Measurements from ENCODE around the gene TIPARP. TPM values are rescaled to one million over a fixed set of nuclear protein-coding genes. Genes with fewer than 3 reads are reported as not detected.

TIPARP gene
- total and polyA plus RNA-seq, 4 donors: 4.4 to 13.6 (median 8.8) TPM

- TF ChIP-seq CTCF (IDR thresholded peaks at IDR 0.05; ENCODE audit: low read depth, low read length, missing input control): no peak
- no peak for TF ChIP-seq MAX (IDR thresholded peaks at IDR 0.05)
- TF ChIP-seq SP1 (IDR thresholded peaks at IDR 0.05): peak; percentile 62
- peak in 1 of 2 donors; percentile 43 for TF ChIP-seq RAD21 (IDR thresholded peaks at IDR 0.05)
- TF ChIP-seq TAF1 (conservative IDR thresholded peaks at IDR 0.05): no peak
Observed at GRCh38 chr3:156749244-156749643, 74.9 kb downstream of the TIPARP start (continued).

GRCh38 chr3:156750191-156750873 lies 75.9 kb downstream of the TIPARP start:
- TF ChIP-seq ZBTB33 (IDR thresholded peaks at IDR 0.05) (no peak), HNF4A (conservative IDR thresholded peaks at IDR 0.05) (no peak), TAF1 (conservative IDR thresholded peaks at IDR 0.05) (no peak), RAD21 (IDR thresholded peaks at IDR 0.05) (no peak), FOXA1 (IDR thresholded peaks at IDR 0.05) (no peak), RXRA (IDR thresholded peaks at IDR 0.05) (no peak), MAX (IDR thresholded peaks at IDR 0.05) (no peak), GABPA (IDR thresholded peaks at IDR 0.05 in 1 of 2, conservative IDR thresholded peaks at IDR 0.05 in 1 of 2) (no peak), YY1 (IDR thresholded peaks at IDR 0.05) (no peak), JUND (IDR thresholded peaks at IDR 0.05) (no peak), FOXA2 (IDR thresholded peaks at IDR 0.05) (no peak), ATF3 (IDR thresholded peaks at IDR 0.05) (no peak), EGR1 (IDR thresholded peaks at IDR 0.05; ENCODE audit: low read depth in 2 of 2) (no peak), REST (IDR thresholded peaks at IDR 0.05) (no peak)
- Histone ChIP-seq H3K4me3 (ENCODE audit: low read depth in 1 of 3, low read length in 3 of 3) (no peak overlapping the region), H3K9me3 (ENCODE audit: control insufficient read depth in 4 of 4, low read length in 3 of 4) (peaks cover 0 to 1% (median 0%) of the 10 kb centered on the region in 4 donors), H3K27ac (ENCODE audit: low read depth in 1 of 2, low read length in 2 of 2) (no peak overlapping the region), H3K27me3 (ENCODE audit: control insufficient read depth in 4 of 4, insufficient read depth in 4 of 4, low read length in 3 of 4) (no peaks in the 10 kb centered on the region), H3K36me3 (ENCODE audit: control insufficient read depth in 4 of 4, insufficient read depth in 3 of 4, low read depth in 1 of 4, low read length in 3 of 4) (no peaks in the 10 kb centered on the region), H3K4me1 (ENCODE audit: control insufficient read depth in 4 of 4, insufficient read depth in 4 of 4, low read length in 3 of 4) (no peaks in the 10 kb centered on the region), H3K9ac (ENCODE audit: low read depth in 1 of 2, low read length in 2 of 2) (no peak overlapping the region)
- 55% methylated on average over 3 of the region's 3 CpGs for WGBS
- no peak for DNase-seq (ENCODE audit: low spot score)
